ENCODE data around the gene EIF2B2.

The EIF2B2 gene

DNA sequence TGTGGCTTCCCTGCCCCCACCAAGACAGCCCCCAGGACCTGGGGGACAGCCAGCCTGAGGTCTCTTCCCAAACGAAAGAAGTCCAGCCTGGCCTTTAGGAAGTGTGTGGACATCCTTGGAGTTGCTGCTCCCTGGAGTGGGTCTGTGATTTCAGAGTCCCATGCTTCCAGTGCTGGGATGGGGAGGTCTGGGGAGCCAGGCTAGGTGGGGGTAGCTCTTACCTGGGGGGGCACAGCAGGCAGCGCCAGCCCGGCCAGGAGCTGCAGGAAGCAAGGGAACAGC lies 47.8 kb upstream of the EIF2B2 start:
- no peaks in the 10 kb centered on the region for H3K9me2 ChIP-seq (replicated peaks; ENCODE audit: low read depth, low read length)
- H3K36me3 ChIP-seq (ENCODE audit: insufficient read depth, low read length) = no peaks in the 10 kb centered on the region
- H3K4me2 ChIP-seq (ENCODE audit: low read depth, low read length, poor library complexity, severe bottlenecking) = no peak overlapping the region
- no peak overlapping the region for H3K9ac ChIP-seq (ENCODE audit: low read depth, low read length, poor library complexity, severe bottlenecking)
- TF ChIP-seq, protein P1, sequence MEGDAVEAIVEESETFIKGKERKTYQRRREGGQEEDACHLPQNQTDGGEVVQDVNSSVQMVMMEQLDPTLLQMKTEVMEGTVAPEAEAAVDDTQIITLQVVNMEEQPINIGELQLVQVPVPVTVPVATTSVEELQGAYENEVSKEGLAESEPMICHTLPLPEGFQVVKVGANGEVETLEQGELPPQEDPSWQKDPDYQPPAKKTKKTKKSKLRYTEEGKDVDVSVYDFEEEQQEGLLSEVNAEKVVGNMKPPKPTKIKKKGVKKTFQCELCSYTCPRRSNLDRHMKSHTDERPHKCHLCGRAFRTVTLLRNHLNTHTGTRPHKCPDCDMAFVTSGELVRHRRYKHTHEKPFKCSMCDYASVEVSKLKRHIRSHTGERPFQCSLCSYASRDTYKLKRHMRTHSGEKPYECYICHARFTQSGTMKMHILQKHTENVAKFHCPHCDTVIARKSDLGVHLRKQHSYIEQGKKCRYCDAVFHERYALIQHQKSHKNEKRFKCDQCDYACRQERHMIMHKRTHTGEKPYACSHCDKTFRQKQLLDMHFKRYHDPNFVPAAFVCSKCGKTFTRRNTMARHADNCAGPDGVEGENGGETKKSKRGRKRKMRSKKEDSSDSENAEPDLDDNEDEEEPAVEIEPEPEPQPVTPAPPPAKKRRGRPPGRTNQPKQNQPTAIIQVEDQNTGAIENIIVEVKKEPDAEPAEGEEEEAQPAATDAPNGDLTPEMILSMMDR (conservative IDR thresholded peaks at IDR 0.05; ENCODE audit: low read length) = no peak
- no peak for TF ChIP-seq EZH2phosphoT487 (IDR thresholded peaks at IDR 0.05; ENCODE audit: borderline replicate concordance)
- no peaks in the 10 kb centered on the region for H4K20me1 ChIP-seq (ENCODE audit: insufficient read depth, low read length, poor library complexity, severe bottlenecking)
- no peak overlapping the region for H2AFZ ChIP-seq (ENCODE audit: low read length)
- H3K27me3 ChIP-seq (ENCODE audit: insufficient read depth, low read length, poor library complexity, severe bottlenecking) = no peaks in the 10 kb centered on the region
- no peak overlapping the region for H3K4me3 ChIP-seq (ENCODE audit: low read length, poor library complexity, severe bottlenecking)
- no peaks in the 10 kb centered on the region for H3K79me2 ChIP-seq (ENCODE audit: insufficient read depth, low read length)
- H3F3A ChIP-seq (ENCODE audit: low read depth) = no peaks in the 10 kb centered on the region
- H3K4me1 ChIP-seq (ENCODE audit: insufficient read depth, low read length, poor library complexity, severe bottlenecking) = peaks cover 9% of the 10 kb centered on the region
- no peaks in the 10 kb centered on the region for H3K9me3 ChIP-seq (ENCODE audit: insufficient read depth, low read depth, low read length)

DNA sequence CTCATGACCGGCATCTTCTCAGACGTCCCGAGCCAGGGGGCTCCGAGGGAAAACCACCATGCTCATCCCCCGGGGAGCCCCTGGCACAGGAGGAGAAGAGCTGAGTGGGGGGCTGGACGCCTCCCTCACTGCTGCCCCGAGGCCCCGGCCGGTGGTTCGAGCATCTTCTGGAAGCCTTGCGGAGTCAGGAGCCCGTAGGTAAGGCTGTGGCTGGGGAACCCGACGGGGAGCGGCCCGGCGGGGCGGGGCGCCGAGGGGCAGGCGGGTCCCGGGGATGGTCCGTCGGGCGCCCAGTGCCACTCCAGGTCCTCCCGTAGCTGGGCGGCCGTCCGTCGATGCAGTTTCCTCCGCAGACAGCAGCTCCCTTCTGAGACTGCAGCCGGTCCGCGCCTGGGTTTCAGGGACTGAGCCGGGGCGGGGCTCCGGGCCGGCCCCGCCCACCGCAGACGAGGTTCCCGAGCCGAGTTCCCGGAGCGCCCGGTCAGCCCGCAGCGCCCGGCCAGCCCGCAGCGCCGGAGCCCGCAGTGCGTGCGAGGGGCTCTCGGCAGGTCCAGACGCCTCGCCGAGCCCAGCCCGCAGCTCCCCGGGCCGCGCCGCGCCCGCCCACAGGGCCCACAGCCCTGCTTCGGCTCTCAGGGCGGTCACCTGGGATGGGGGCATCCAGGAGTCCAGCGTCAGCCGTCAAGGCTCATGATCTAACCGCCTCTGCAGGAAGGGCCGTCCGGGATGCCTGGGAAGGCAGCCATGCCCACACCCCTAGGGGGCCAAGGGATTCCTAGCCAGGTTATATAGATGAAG lies 47.3 kb upstream of the EIF2B2 start, which contains the start of gene PGF:
Gene PGF (minus strand): TSS at position 369 of the 798 bp plus-strand sequence. CDS start 355 bp downstream, at position 14.
- H3K36me3 ChIP-seq (ENCODE audit: insufficient read depth, low read length) = no peaks in the 10 kb centered on the region
- TF ChIP-seq, protein P1 (conservative IDR thresholded peaks at IDR 0.05; ENCODE audit: low read length) = no peak
- no peak for TF ChIP-seq EZH2phosphoT487 (IDR thresholded peaks at IDR 0.05; ENCODE audit: borderline replicate concordance)
- no peaks in the 10 kb centered on the region for H3F3A ChIP-seq (ENCODE audit: low read depth)
- H2AFZ ChIP-seq (ENCODE audit: low read length) = no peak within 1 kb of the TSS
- no peaks in the 10 kb centered on the region for H3K9me2 ChIP-seq (replicated peaks; ENCODE audit: low read depth, low read length)
- no peaks in the 10 kb centered on the region for H3K9me3 ChIP-seq (ENCODE audit: insufficient read depth, low read depth, low read length)
- peaks cover 9% of the 10 kb centered on the region for H3K4me1 ChIP-seq (ENCODE audit: insufficient read depth, low read length, poor library complexity, severe bottlenecking)
- H3K4me3 ChIP-seq (ENCODE audit: low read length, poor library complexity, severe bottlenecking) = no peak within 1 kb of the TSS
- H3K9ac ChIP-seq (ENCODE audit: low read depth, low read length, poor library complexity, severe bottlenecking) = no peak within 1 kb of the TSS
- H3K4me2 ChIP-seq (ENCODE audit: low read depth, low read length, poor library complexity, severe bottlenecking) = no peak within 1 kb of the TSS
- H3K27me3 ChIP-seq (ENCODE audit: insufficient read depth, low read length, poor library complexity, severe bottlenecking) = no peaks in the 10 kb centered on the region
- no peaks in the 10 kb centered on the region for H4K20me1 ChIP-seq (ENCODE audit: insufficient read depth, low read length, poor library complexity, severe bottlenecking)
- no peaks in the 10 kb centered on the region for H3K79me2 ChIP-seq (ENCODE audit: insufficient read depth, low read length)

DNA sequence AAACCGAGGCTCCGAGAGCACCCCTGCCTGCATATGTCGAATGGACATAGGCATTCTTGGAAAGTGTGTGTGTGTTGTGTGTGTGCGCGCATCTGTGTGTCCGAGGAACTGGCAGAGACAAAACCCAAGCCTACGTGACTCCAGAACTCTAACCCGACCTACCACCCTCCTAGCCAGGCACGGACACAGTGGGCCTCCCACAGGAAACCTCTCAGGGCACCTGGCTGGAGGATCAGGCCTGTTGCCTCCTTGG lies 46.8 kb upstream of the EIF2B2 start:
- no peaks in the 10 kb centered on the region for H3K9me2 ChIP-seq (replicated peaks; ENCODE audit: low read depth, low read length)
- no peaks in the 10 kb centered on the region for H3K79me2 ChIP-seq (ENCODE audit: insufficient read depth, low read length)
- no peaks in the 10 kb centered on the region for H3K27me3 ChIP-seq (ENCODE audit: insufficient read depth, low read length, poor library complexity, severe bottlenecking)
- H3K4me3 ChIP-seq (ENCODE audit: low read length, poor library complexity, severe bottlenecking) = no peak overlapping the region
- H3K4me2 ChIP-seq (ENCODE audit: low read depth, low read length, poor library complexity, severe bottlenecking) = no peak overlapping the region
- H3K9ac ChIP-seq (ENCODE audit: low read depth, low read length, poor library complexity, severe bottlenecking) = no peak overlapping the region
- no peaks in the 10 kb centered on the region for H3F3A ChIP-seq (ENCODE audit: low read depth)
- no peaks in the 10 kb centered on the region for H3K36me3 ChIP-seq (ENCODE audit: insufficient read depth, low read length)
- no peaks in the 10 kb centered on the region for H3K9me3 ChIP-seq (ENCODE audit: insufficient read depth, low read depth, low read length)
- H4K20me1 ChIP-seq (ENCODE audit: insufficient read depth, low read length, poor library complexity, severe bottlenecking) = no peaks in the 10 kb centered on the region
- peaks cover 9% of the 10 kb centered on the region for H3K4me1 ChIP-seq (ENCODE audit: insufficient read depth, low read length, poor library complexity, severe bottlenecking)
- H2AFZ ChIP-seq (ENCODE audit: low read length) = no peak overlapping the region
- TF ChIP-seq, protein P1 (conservative IDR thresholded peaks at IDR 0.05; ENCODE audit: low read length) = no peak
- TF ChIP-seq EZH2phosphoT487 (IDR thresholded peaks at IDR 0.05; ENCODE audit: borderline replicate concordance) = no peak
